Measurements from ENCODE around the gene ASCL3.

The ASCL3 gene

DNA sequence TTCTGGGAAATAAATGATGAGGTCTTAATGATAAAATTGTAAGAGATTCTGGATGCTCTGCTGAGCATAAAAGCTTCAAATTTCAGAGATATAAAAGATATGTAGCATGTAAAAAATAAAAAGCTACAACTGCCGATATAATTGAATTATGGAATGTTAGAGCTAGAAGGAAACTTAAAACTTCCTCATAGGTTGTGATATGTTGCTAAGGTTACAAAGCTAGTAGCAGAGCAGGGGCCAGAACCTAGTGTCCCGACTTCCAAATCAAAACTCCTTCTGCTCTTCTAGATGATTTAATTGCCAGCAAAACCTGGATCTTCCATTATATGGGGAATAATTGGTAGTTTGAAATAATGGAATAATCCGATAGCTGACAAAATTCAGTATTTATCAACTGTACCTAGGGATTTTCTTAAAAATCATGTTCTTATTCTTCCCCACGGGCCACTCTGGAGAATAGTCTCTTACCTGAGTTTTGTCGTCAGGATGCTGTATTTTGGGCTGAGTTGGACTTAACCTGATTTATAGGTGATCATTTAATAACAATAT, at the start of gene ASCL3:
Gene ASCL3 (minus strand): TSS at position 499 of the 549 bp plus-strand sequence. CDS start 4,855 bp downstream, outside the sequence.
- Histone ChIP-seq H3K9me2 (replicated peaks; ENCODE audit: control insufficient read depth, low read length) (no peaks in the 10 kb centered on the region), H3K27ac (ENCODE audit: low read depth, low read length) (no peak within 1 kb of the TSS), H3K4me1 (ENCODE audit: control insufficient read depth, low read length) (no peaks in the 10 kb centered on the region), H3K27me3 (ENCODE audit: control insufficient read depth, low read length) (peaks cover 28% of the 10 kb centered on the region), H3K36me3 (ENCODE audit: control insufficient read depth, low read length) (peaks cover 6% of the 10 kb centered on the region), H3K9me3 (ENCODE audit: control insufficient read depth, insufficient read depth, low read length) (no peaks in the 10 kb centered on the region), H3K4me3 (ENCODE audit: low read length) (no peak within 1 kb of the TSS), H3K79me2 (ENCODE audit: control insufficient read depth, low read length) (no peaks in the 10 kb centered on the region), H4K20me1 (ENCODE audit: control insufficient read depth, insufficient read depth, low read depth, low read length) (no peaks in the 10 kb centered on the region), H3F3A (ENCODE audit: control insufficient read depth, insufficient read depth) (no peaks in the 10 kb centered on the region), H3K4me2 (ENCODE audit: low read length) (no peak within 1 kb of the TSS)
- no peak for TF ChIP-seq CTCF (IDR thresholded peaks at IDR 0.05; ENCODE audit: low read depth, low read length, poor library complexity, severe bottlenecking)
- no peak for TF ChIP-seq EZH2phosphoT487 (IDR thresholded peaks at IDR 0.05; ENCODE audit: borderline replicate concordance, low read length)

DNA sequence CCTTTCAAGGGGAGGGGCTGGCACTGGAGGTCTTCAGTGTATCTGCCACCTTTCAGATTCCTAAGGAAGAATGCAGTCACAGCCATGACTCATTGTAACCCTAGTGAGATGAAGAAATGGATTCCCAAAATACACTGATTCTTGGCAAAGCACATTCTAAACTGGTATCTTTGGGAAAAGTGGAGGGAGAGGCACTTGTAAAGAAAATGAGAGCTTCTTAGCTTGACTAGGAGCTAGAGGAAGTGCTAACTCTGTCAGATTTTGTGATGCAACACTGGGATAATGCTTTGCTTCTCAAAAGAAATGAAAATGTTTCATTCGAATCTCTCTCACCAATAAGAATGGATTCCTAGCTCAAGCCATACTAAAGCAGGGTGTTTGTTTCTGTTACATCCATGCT, 46.6 kb upstream of the ASCL3 start:
- H3K4me1 ChIP-seq (ENCODE audit: control insufficient read depth, low read length): no peaks in the 10 kb centered on the region
- no peaks in the 10 kb centered on the region for H3K9me2 ChIP-seq (replicated peaks; ENCODE audit: control insufficient read depth, low read length)
- H3K4me2 ChIP-seq (ENCODE audit: low read length): no peak overlapping the region
- no peaks in the 10 kb centered on the region for H3F3A ChIP-seq (ENCODE audit: control insufficient read depth, insufficient read depth)
- no peak overlapping the region for H3K27ac ChIP-seq (ENCODE audit: low read depth, low read length)
- H3K9me3 ChIP-seq (ENCODE audit: control insufficient read depth, insufficient read depth, low read length): no peaks in the 10 kb centered on the region
- H3K79me2 ChIP-seq (ENCODE audit: control insufficient read depth, low read length): no peaks in the 10 kb centered on the region
- H3K27me3 ChIP-seq (ENCODE audit: control insufficient read depth, low read length): peaks cover 12% of the 10 kb centered on the region
- no peak overlapping the region for H3K4me3 ChIP-seq (ENCODE audit: low read length)
- no peak for TF ChIP-seq EZH2phosphoT487 (IDR thresholded peaks at IDR 0.05; ENCODE audit: borderline replicate concordance, low read length)
- no peak for TF ChIP-seq CTCF (IDR thresholded peaks at IDR 0.05; ENCODE audit: low read depth, low read length, poor library complexity, severe bottlenecking)
- no peaks in the 10 kb centered on the region for H3K36me3 ChIP-seq (ENCODE audit: control insufficient read depth, low read length)
- H4K20me1 ChIP-seq (ENCODE audit: control insufficient read depth, insufficient read depth, low read depth, low read length): no peaks in the 10 kb centered on the region

DNA sequence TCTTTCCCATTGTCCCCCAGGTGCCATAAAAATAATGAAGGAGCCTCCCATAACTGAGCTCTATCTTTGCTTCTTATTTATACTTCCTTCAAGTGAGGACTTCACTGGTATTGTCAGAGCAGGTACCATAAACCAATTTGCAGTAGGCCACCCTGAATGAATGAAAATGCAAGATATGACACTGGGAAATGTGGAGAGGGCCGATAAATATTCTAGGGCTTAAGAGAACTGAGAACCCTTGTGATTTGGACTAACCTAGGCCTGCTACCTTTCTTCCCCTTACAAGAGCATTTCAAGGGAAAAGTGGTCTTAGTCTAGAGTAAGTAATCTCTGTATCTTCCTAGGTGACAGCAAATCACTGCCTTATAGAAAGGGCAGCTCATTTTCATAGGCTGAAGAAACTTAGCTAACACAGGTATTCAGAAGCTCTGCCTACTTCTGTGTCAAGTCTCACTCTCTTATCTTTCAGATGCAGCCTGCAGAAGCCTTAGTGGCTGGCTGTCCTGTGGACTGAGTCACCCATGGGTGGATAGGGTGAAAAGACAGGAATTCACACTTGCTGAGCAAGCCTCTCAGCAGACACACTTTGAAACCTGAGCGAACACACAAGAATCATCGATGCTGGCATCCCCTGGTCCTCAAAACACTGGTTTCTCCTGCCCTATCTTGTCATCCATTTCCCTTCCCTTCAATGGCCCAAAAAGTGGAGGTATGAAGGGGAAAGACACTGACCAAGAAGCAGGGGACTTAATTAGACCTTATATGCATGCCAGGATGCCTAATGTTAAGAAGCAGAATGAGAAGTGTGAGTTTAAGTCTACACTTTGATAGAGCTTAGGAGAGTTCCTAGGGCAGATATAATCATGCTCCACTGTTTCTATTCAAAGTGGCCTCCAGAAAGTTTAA, 45.8 kb upstream of the ASCL3 start:
- no peaks in the 10 kb centered on the region for H3F3A ChIP-seq (ENCODE audit: control insufficient read depth, insufficient read depth)
- TF ChIP-seq EZH2phosphoT487 (IDR thresholded peaks at IDR 0.05; ENCODE audit: borderline replicate concordance, low read length) (no peak), CTCF (IDR thresholded peaks at IDR 0.05; ENCODE audit: low read depth, low read length, poor library complexity, severe bottlenecking) (no peak)
- H3K27ac ChIP-seq (ENCODE audit: low read depth, low read length): no peak overlapping the region
- H3K4me1 ChIP-seq (ENCODE audit: control insufficient read depth, low read length): no peaks in the 10 kb centered on the region
- H3K27me3 ChIP-seq (ENCODE audit: control insufficient read depth, low read length): peaks cover 11% of the 10 kb centered on the region
- H3K36me3 ChIP-seq (ENCODE audit: control insufficient read depth, low read length): no peaks in the 10 kb centered on the region
- H3K4me2 ChIP-seq (ENCODE audit: low read length): no peak overlapping the region
- H4K20me1 ChIP-seq (ENCODE audit: control insufficient read depth, insufficient read depth, low read depth, low read length): no peaks in the 10 kb centered on the region
- no peaks in the 10 kb centered on the region for H3K9me3 ChIP-seq (ENCODE audit: control insufficient read depth, insufficient read depth, low read length)
- no peaks in the 10 kb centered on the region for H3K9me2 ChIP-seq (replicated peaks; ENCODE audit: control insufficient read depth, low read length)
- H3K79me2 ChIP-seq (ENCODE audit: control insufficient read depth, low read length): no peaks in the 10 kb centered on the region
- no peak overlapping the region for H3K4me3 ChIP-seq (ENCODE audit: low read length)
